Measurements from ENCODE around the gene UBE3D. TPM values are rescaled to one million over a fixed set of nuclear protein-coding genes. Genes with fewer than 3 reads are reported as not detected.

UBE3D gene
- total RNA-seq, 1 experiment from 2014 or later = 38.0 TPM

DNA sequence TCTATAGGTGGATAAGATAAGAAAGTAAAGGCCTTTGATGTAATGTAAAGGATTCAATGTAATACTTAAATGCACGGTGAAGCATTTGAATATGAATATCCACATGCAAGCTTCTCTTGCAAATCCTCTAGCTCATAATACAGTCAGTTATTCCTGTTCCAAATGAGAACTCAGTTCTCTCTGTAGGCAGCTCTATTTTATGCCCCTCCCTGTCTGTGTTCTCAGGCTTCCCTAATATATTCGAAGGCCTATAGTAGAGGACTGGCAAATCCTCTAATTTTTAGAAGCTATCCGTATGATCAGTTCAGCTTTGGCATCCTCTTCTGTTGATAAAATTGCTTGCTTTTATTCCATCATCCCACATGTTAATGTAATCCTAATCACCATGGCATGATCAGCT is 200.2 kb downstream of the UBE3D start:
- Histone ChIP-seq H3K27ac (ENCODE audit: low read depth, low read length, poor library complexity, severe bottlenecking) (no peak overlapping the region), H3K9me3 (ENCODE audit: low read depth, low read length, poor library complexity, severe bottlenecking) (no peaks in the 10 kb centered on the region), H3K27me3 (replicated peaks; ENCODE audit: insufficient read depth, low read depth, low read length, poor library complexity) (no peaks in the 10 kb centered on the region), H3K36me3 (ENCODE audit: insufficient read depth, low read length, poor library complexity, severe bottlenecking) (no peaks in the 10 kb centered on the region), H3K4me3 (ENCODE audit: low read depth, low read length, poor library complexity, severe bottlenecking) (no peak overlapping the region), H3K4me1 (ENCODE audit: insufficient read depth, low read length, poor library complexity, severe bottlenecking) (no peaks in the 10 kb centered on the region)
- intact Hi-C loops (cut with micrococcal nuclease; ENCODE audit: unreplicated experiment) = no loop called here
- POLR2A ChIA-PET (ENCODE audit: low non-redundant PET) = no interaction called here
- no peak for DNase-seq (ENCODE audit: low spot score)
- BruUV-seq (replicated peaks) = no TSS peak
- TF ChIP-seq EZH2 (IDR thresholded peaks at IDR 0.05; ENCODE audit: borderline replicate concordance, low read depth, low read length, poor library complexity, severe bottlenecking) (no peak), CTCF (conservative IDR thresholded peaks at IDR 0.05; ENCODE audit: low read depth, low read length) (no peak)
- CTCF ChIA-PET = no interaction called here

DNA sequence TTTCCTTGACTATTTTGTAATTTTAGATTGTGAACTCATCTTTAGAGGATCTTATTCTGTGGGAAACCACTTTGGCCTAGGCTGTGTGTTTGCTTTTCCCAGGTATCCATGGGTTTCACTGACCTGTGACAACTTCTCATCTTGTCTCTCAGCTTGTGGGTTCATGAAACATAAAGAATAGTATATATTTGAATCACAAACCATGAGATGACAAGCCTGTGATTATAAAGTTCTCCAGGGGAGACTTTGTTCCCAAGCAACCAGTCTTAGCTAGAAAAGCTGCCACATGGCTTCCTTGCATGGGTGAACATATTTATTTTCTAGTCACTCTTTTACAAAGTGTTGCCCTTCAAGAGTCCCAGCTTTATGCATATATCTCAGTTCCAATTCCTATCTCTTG is 201.9 kb downstream of the UBE3D start:
- Histone ChIP-seq H3K27me3 (replicated peaks; ENCODE audit: insufficient read depth, low read depth, low read length, poor library complexity) (no peaks in the 10 kb centered on the region), H3K4me1 (ENCODE audit: insufficient read depth, low read length, poor library complexity, severe bottlenecking) (no peaks in the 10 kb centered on the region), H3K4me3 (ENCODE audit: low read depth, low read length, poor library complexity, severe bottlenecking) (no peak overlapping the region), H3K27ac (ENCODE audit: low read depth, low read length, poor library complexity, severe bottlenecking) (no peak overlapping the region), H3K9me3 (ENCODE audit: low read depth, low read length, poor library complexity, severe bottlenecking) (no peaks in the 10 kb centered on the region), H3K36me3 (ENCODE audit: insufficient read depth, low read length, poor library complexity, severe bottlenecking) (no peaks in the 10 kb centered on the region)
- CTCF ChIA-PET = no interaction called here
- BruUV-seq (replicated peaks) = no TSS peak
- TF ChIP-seq EZH2 (IDR thresholded peaks at IDR 0.05; ENCODE audit: borderline replicate concordance, low read depth, low read length, poor library complexity, severe bottlenecking) = no peak
- TF ChIP-seq CTCF (conservative IDR thresholded peaks at IDR 0.05; ENCODE audit: low read depth, low read length) = no peak
- POLR2A ChIA-PET (ENCODE audit: low non-redundant PET) = no interaction called here
- DNase-seq (ENCODE audit: low spot score) = no peak
- intact Hi-C loops (cut with micrococcal nuclease; ENCODE audit: unreplicated experiment) = no loop called here

DNA sequence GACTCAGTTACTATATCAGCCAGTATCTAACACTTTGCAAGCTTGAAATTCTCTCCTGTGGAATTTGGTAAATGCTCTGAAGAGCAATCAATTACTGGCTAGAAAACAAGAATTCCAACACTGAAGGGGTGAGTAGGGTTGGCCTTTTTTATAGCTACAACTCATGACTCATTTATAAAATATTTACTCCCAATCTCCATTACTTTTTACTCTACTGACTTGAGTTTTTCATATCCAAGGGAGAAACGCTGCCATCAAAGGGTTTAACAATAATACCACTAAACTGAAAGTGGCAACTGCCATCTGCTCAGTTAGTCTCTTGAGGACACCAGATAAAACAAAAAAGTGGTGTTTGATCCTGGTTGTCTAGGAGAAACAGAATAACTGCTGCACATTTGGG is 203.1 kb downstream of the UBE3D start:
- POLR2A ChIA-PET (ENCODE audit: low non-redundant PET) = no interaction called here
- CTCF ChIA-PET = no interaction called here
- intact Hi-C loops (cut with micrococcal nuclease; ENCODE audit: unreplicated experiment) = no loop called here
- H3K4me1 ChIP-seq (ENCODE audit: insufficient read depth, low read length, poor library complexity, severe bottlenecking) = no peaks in the 10 kb centered on the region
- no peak overlapping the region for H3K27ac ChIP-seq (ENCODE audit: low read depth, low read length, poor library complexity, severe bottlenecking)
- no peaks in the 10 kb centered on the region for H3K9me3 ChIP-seq (ENCODE audit: low read depth, low read length, poor library complexity, severe bottlenecking)
- BruUV-seq (replicated peaks) = no TSS peak
- no peak for TF ChIP-seq EZH2 (IDR thresholded peaks at IDR 0.05; ENCODE audit: borderline replicate concordance, low read depth, low read length, poor library complexity, severe bottlenecking)
- no peak for TF ChIP-seq CTCF (conservative IDR thresholded peaks at IDR 0.05; ENCODE audit: low read depth, low read length)
- no peaks in the 10 kb centered on the region for H3K36me3 ChIP-seq (ENCODE audit: insufficient read depth, low read length, poor library complexity, severe bottlenecking)
- no peaks in the 10 kb centered on the region for H3K27me3 ChIP-seq (replicated peaks; ENCODE audit: insufficient read depth, low read depth, low read length, poor library complexity)
- peak; percentile 51 for DNase-seq (ENCODE audit: low spot score)
- H3K4me3 ChIP-seq (ENCODE audit: low read depth, low read length, poor library complexity, severe bottlenecking) = no peak overlapping the region
